AG04450 (cell line): ENCODE measurements around the gene SLC7A10. TPM values are rescaled to one million over a fixed set of nuclear protein-coding genes. Genes with fewer than 3 reads are reported as not detected.

ENCODE experiments used
- CTCF ChIA-PET: fragments of 300-600, 350-600 bp; formaldehyde crosslinking; extraction: SDS; loops from one replicate; lab custom pipeline; 2022; ENCODE audit warnings: antibody characterized with exemption, inconsistent platforms; lab: Charles Lee
- POLR2A ChIA-PET: fragments of 350-600 bp; formaldehyde crosslinking; extraction: SDS; loops from one replicate; lab custom pipeline; 2021; ENCODE audit warnings: antibody characterized with exemption, inconsistent platforms; lab: Yijun Ruan, JAX
- DNase-seq: peaks from one replicate; pipeline ENCODE4 v3.0.0-alpha.2; 2011; ENCODE audit warnings: low read depth, low spot score
- H3K27ac ChIP-seq: one replicate; pipeline ENCODE4 v1.5.1; 2012; ENCODE audit warnings: low read depth, low read length, control low read depth
- H3K27me3 ChIP-seq: one replicate; pipeline ENCODE4 v1.6.0; 2012; ENCODE audit warnings: low read length; ENCODE audit not compliant: control insufficient read depth, insufficient read depth
- H3K4me3 ChIP-seq: 2 replicates; pipeline ENCODE4 v1.5.1; 2011; ENCODE audit warnings: mild to moderate bottlenecking, low read depth, low read length, control low read depth
- H3K9me3 ChIP-seq: 2 replicates; pipeline ENCODE4 v1.5.1; 2012; ENCODE audit warnings: low read length; ENCODE audit not compliant: control insufficient read depth, insufficient read depth
- CTCF ChIP-seq: IDR thresholded peaks from 2 replicates; pipeline ENCODE4 v1.5.1; 2011; ENCODE audit warnings: low read depth, low read length, control low read depth, inconsistent platforms
- polyA plus RNA-seq: library from polyadenylated mRNA; depleted of rRNA; stranded (reverse); fragments of >200 nt; gene quantifications from 2 replicates; pipeline ENCODE4 v1.2.3, GENCODE V29; 2011

The SLC7A10 gene
- polyA plus RNA-seq, 1 experiment: not detected

- Histone ChIP-seq H3K27me3 (peaks cover 15% of the 10 kb centered on the region), H3K27ac (no peak overlapping the region), H3K9me3 (no peaks in the 10 kb centered on the region; the same call in 1 of the 2 replicates), H3K4me3 (no peak overlapping the region)
- CTCF ChIA-PET: no interaction called here
- POLR2A ChIA-PET: no interaction called here
- TF ChIP-seq CTCF: no peak
- no peak for DNase-seq
Observed at GRCh38 chr19:33271246-33272021, 45.8 kb upstream of the SLC7A10 start.

GRCh38 chr19:33270769-33271168 is 45.1 kb upstream of the SLC7A10 start:
- no peak for TF ChIP-seq CTCF
- no peak for DNase-seq
- no peak overlapping the region for H3K27ac ChIP-seq
- ChIA-PET POLR2A (no interaction called here), CTCF (no interaction called here)
- H3K9me3 ChIP-seq: no peaks in the 10 kb centered on the region; the same call in 1 of the 2 replicates
- no peak overlapping the region for H3K4me3 ChIP-seq
- peaks cover 17% of the 10 kb centered on the region for H3K27me3 ChIP-seq

GRCh38 chr19:33269016-33269415 is 43.4 kb upstream of the SLC7A10 start:
- ChIA-PET POLR2A (no interaction called here), CTCF (no interaction called here)
- DNase-seq: no peak
- TF ChIP-seq CTCF: no peak
- H3K27me3 ChIP-seq: peaks cover 18% of the 10 kb centered on the region
- no peak overlapping the region for H3K27ac ChIP-seq
- no peak overlapping the region for H3K4me3 ChIP-seq
- no peaks in the 10 kb centered on the region; the same call in 1 of the 2 replicates for H3K9me3 ChIP-seq

DNA sequence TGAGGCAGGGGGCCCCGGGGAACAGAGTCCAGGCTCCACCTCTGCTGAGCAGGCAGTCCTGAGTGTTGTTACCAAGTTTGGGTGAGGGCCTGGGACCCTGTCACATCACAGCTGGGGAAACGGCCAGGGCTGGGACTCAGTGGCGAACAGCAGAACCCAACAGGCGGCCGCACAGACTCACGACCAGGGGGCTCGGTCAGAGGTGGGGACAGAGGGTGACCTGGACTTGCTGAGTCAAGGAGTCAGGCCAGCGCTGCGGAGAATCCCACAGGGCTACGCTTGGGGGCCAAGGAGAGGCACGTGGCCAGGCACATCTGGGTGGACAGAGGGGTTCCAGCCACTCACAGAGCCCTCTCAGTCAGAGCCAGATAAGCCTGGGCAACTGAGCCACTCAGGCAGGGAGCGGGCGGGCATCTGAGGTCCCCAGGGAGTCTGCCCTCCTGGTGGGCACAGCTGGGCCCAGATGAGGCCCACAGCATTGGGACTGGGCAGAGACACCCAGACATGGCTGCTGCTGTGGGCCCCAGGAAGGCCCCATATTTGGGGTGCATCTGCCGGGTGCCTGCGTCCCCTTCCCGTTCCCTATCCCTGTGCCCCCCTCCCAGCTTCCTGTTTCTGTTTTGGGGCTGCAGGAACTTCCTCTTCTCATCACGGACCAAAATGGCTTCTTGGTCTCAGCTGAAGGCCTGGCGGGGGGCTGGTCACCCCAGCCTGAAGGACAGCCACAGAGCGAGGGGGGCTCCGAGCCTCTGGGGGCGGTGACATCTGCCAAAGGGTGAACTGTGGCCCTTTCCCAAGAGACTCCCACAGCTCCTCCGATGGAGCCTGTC is 42.7 kb upstream of the SLC7A10 start:
- Histone ChIP-seq H3K27ac (no peak overlapping the region), H3K4me3 (no peak overlapping the region), H3K27me3 (peaks cover 18% of the 10 kb centered on the region), H3K9me3 (no peaks in the 10 kb centered on the region; the same call in 1 of the 2 replicates)
- no peak for TF ChIP-seq CTCF
- ChIA-PET CTCF (no interaction called here), POLR2A (no interaction called here)
- no peak for DNase-seq

GRCh38 chr19:33267706-33268105 is 42.1 kb upstream of the SLC7A10 start:
- Histone ChIP-seq H3K27ac (no peak overlapping the region), H3K27me3 (peaks cover 18% of the 10 kb centered on the region), H3K4me3 (no peak overlapping the region), H3K9me3 (no peaks in the 10 kb centered on the region)
- ChIA-PET CTCF (no interaction called here), POLR2A (no interaction called here)
- TF ChIP-seq CTCF: no peak
- DNase-seq: no peak
